ENCODE data around the gene ARHGAP10.
"Not testable (repeated sequence)": the region's sequence is repeated elsewhere in the genome, so short reads cannot be mapped to it uniquely, and the experiment has no call there.

ARHGAP10 gene

DNA sequence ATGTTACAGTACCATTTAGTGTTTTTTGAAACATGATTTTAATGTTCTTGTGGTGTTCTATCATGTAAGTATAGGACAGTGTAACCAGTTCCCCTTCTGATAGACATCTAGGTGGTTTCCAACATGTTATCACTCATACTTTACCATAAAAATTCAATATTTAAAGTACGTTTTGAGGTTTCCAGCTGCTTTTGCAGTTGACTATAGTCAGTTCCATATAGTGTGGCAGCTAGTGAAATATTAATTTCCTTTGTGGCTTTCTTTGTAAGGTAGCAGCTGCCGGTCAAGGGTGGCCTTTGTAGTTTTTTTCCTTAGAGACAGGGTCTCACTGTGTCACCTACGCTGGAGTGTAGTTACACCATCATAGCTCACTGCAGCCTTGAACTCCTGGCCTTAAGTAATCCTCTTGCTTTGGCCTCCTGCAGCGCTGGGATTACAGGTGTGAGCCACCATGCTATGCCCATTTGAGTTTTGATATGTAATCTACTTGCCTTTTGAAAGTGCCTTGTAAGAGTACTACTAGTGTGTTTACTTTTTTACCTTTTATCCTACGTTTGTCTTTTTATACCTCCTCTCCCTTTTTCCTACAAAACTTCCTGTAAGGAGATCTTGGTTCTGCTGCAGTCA is 63.0 kb downstream of the ARHGAP10 start:
- no peak for DNase-seq

DNA sequence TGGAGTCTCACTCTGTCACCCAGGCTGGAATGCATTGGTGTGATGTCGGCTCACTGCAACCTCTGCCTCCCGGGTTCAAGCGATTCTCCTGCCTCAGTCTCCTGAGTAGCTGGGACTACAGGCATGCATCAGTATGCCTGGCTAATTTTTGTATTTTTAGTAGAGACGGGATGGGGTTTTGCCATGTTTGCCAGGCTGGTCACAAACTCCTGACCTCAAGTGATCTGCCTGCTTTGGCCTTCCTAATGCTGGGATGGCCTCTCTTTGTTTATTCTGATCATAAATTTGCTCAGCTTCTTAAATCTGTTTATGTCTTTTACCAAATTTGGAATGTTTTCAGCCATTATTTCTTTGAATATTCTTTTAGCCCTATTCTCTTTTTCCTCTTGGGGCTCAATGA is 67.2 kb downstream of the ARHGAP10 start:
- not testable (repeated sequence) for DNase-seq

DNA sequence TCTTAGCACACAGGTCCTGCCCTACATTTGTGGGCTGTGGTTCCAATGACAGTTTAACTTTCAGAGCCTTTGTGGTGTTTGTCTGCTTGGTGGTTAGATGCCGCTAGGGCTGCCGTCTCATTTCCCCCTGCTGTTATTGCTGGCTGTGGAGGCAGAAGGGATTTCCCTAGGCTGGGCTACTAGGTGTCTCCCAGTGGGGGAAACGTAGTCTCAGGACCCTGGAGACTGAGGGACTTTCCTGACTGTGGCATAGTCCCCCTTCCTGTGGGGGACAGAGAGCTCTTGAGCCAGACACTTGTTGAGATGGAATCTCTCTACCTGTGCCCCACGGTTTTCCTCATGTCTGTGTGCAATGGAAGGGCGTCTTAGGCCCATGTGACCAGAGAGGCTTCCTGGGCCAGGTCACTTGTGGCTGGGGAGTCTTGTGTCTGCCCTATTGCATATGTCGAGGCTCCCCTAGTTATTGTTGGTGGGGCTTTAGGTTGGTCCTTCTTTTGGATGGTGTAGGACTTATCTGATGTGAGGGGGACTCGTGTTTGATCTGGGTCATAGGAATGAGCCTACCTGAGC is 68.2 kb downstream of the ARHGAP10 start:
- no peak for DNase-seq

DNA sequence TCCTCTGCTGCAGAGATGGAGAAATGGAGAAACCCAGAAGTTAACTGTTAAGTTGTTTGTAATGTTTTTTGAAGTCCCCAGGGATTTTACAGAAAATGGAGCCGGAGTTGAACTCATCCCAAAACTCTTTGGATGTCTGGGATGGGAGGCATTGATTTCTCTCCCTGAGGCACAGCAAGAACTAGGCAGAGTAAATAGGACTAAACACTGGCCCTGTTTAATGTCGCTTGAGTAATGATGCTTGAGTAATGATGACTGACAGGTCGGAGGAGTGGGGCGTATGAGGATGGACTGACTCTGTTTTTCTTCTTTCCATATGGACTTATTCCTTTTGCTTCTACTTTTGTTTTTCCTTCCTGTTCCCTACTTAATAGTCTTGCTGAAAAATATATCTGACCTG is 69.9 kb downstream of the ARHGAP10 start:
- no peak for DNase-seq

DNA sequence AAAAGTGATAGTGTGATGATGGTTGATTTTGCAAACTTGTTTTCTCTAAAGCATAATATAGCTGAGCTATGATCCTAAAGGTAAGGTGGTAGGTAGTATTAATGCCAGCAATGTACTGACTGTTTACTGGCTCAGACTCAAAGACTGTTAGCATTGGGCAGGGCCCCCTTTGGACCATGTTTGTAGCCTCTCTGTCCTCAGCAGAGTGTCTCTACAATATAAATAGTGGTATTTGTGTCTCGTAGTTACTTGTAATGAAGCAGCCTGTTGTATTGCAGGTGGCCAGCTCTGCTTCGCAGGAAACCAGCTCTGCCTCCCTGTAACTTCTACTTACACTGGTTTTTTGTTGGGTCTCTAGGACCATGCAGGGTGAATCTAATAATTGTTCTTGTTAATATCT is 70.5 kb downstream of the ARHGAP10 start:
- DNase-seq, result no peak

DNA sequence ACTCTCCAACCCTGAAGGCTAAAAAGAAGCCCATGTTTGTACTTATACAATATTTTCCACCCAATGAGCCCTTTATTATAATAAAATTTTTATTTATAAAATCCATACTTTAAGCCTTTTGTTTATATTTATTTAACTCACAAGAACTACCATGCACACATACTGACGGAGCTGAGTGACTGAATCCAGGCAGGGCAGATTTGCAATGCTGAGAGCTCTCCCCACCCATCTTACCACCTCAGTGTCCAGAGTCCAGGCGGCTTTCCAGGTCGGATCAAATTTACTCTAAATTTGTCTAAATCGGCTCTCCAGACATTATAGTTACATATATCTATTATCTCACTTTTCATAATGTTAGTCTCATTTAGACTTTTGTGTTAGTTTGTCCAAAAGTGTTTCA is 74.1 kb downstream of the ARHGAP10 start:
- no peak for DNase-seq

DNA sequence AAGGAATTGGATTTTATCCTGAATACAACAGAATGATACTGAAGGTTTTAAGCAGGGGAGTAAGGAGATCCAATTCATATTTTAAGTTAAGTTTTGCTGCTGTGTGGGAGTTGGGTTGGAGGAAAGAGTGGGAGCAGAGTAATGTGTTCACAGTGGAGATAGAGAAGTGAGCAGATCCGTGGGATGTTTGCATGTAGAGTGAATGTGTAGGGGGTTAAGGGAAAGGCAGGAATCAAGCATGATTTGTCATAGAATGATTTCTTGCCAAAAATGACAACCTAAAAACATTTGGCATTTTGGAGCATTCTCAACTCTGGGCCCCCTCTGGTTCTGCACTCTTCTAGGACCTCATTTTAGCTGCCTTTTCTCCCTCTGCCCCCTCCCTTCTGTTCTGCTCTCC is 76.6 kb downstream of the ARHGAP10 start:
- DNase-seq, result no peak

DNA sequence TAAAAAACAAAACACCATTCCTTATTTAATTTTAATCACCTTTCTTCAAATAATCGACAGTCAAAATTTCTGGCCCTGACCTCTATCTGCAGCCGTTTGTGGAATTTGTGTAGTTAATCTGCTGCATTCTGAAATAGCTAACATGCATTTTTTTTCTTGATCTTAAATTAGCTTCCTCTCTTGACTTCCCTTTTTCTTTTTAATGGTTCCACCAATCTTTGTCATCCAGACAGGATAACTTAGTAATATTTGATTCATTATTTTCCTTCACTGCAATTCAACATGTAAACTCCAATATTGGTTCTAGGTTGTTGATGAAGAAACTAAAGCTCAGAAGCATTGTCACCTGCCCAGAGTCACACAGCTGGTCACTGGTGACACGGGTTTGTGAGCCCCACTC is 77.3 kb downstream of the ARHGAP10 start:
- no peak for DNase-seq

DNA sequence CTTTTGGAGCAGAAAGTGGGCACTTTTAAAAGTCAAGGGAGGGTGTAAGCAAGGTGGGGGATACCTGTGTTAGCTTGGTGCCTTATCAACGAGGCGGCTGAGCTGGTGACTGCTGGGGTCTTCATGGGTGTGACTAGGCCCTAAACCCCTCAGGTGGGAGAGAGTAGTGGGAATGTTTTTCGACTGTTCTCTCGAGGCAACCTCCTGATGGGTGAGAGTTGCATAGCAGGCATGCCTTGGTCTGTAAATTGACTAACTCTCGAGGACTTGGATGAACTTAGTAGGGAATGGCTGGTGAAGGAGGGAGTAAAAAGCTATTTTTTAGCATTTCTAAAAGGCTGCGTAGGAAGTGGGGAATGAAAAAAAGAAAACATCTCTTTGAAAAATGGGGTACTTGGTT is 80.0 kb downstream of the ARHGAP10 start:
- DNase-seq, result no peak

DNA sequence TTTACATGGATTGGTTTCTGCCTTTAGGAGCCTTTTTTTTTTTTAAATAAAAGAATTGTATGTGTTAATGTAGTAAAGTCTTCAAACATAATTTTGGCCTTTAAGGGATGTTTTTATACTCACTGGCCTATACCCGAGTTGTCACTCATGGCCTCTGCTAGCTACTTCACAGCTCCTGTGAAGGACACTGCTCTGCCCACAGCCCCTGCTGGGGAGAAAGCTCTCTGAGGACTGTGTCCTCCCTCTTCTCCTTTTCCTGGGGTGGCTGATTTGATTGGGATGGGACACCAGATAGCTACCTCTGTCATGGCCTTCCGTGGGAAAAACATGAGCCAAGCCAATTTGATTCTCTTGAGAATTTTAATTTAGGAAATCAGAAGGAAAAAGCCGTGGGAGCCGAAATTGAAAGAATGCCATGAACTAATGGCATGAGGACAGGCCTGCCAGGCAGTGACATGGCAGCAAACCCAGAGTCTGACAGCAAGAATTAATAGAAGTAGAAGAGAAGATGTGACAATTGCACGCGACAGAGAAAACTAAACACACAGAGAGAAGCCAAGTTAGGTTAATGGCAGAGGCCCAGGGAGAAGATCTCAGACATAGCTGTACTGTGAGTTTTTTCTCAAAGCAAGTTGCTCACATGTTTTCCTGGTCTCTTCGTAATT is 81.4 kb downstream of the ARHGAP10 start:
- no peak for DNase-seq

DNA sequence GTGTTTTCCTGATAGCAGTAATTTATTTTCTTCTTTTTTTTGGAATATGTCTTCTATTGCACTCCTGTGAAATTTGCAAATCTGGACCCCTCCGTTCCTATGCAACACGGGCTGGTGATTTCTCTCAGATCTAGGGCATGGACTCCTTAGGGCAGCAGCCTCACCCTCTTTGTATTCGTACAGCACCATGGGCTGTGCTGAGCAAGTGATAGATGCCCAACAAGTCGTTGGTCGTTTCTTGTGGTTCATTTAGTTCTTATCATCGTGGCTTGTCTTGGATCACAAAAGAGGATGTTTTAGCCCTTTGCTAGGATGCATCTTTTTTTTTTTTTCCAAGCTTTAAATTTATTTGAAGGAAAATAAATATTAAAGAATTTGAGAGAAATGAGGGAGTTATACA is 82.1 kb downstream of the ARHGAP10 start:
- DNase-seq, result no peak

DNA sequence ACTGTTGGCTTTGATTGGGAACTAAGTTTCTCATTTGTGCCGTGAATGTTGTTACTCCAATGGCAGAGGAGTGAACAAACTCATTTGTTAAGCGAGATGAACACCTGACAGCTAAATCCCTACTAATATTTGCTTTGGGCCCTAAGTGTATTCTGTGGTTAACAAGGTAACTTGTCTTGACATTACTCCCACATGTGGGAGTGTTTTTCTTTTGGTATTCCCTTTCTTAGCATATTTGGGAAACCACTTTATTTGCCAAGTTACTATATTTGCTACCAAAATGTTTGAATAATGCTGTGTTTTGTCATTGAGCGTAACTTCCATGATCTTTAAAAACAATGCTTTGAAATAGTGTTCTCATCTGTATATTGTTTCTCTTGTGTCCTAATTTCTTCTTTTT is 82.5 kb downstream of the ARHGAP10 start:
- DNase-seq, result no peak

DNA sequence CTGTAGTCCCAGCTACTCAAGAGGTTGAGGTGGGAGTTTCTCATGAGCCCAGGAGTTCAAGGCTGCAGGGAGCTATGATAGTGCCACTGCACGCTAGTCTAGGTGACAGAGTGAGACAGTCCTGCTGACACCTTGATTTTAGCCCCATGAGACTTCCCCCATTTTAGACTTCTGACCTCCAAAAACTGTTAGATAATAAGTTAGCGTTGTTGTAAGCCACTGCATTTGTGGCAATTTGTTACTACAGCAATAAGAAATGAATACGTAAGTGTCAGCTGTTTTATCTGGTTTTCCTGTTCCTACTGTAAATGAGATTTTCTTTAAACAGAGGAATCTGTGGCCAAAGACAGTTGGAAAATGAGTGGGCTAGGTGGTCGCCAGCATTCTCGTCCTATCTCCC is 83.9 kb downstream of the ARHGAP10 start:
- no peak for DNase-seq

DNA sequence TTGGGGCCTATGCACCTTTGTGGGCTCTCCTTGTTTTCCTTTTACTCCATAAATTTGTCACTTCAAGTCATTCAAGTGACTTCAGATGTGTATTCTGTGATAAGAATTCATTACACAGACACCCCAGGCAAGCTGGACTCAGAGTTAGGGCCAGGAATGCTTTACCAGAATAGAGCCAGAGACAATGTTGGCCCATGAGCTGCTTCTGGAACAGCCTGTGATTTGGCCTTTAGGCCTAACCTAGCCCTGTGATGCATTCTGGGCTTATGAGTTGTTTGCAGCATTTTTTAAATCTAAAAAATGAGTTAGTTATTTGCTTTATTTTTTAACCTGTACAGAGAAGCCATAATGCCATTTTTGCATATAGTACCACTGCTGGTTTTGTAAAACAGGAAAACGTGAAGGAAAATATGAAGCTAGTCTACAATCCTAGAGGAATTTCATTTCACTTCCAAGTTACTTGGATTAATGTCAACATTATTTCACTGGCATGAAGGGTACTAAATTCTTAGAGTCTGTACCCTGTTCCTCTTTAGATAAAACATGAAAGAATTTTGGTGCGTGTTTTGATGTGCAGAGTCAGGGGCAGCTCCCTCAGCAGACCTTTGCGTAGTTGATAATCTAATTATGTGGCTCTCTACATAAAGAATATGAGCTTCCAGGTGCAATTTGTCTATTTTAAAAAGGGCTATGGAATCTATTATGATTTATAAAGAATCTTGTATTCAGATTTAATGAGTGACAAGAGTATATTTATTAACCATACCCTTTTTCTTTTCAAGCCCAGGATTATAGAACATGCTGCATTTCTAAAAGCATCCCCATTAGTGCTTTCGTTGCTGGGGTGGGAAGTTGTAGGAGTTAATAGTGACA is 84.7 kb downstream of the ARHGAP10 start:
- DNase-seq, result no peak

DNA sequence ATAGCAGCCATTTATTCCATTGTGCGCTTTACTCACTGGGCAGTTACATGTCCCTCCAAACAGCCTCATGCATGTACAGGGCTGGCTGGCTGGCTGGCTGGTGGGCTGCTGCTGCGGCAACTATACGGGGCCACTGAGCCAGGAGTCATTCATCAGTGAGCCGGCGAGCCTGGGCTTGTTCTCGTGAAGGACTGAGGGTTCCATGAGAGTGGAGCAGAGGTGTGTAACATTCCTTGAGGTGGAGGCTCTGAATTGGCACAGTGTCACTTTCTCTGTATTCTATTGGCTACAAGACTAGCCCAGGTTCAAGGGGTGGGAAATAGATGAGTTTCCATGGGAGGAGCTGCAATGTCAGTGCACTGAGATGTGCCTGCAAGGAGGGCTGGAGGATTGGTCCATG is 89.1 kb downstream of the ARHGAP10 start:
- DNase-seq, result no peak

DNA sequence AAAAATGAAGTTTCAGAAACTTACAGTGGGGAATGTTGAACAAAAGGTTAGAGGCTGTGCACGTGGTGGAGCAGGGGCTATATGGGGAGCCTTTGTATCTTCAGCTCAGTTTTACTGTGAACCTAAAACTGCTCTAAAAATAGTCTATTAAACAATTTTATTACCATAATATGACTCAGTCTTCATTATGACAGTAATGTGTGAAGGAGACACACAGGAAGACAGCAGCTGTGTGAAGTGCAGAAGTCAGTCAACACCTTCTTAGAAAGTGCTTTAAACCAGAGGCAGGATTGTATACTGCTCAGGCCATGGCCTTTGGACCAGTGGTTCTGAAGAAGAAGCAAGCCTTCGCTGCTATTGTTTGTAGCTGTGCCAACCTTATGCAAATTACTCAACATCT is 89.7 kb downstream of the ARHGAP10 start:
- no peak for DNase-seq

DNA sequence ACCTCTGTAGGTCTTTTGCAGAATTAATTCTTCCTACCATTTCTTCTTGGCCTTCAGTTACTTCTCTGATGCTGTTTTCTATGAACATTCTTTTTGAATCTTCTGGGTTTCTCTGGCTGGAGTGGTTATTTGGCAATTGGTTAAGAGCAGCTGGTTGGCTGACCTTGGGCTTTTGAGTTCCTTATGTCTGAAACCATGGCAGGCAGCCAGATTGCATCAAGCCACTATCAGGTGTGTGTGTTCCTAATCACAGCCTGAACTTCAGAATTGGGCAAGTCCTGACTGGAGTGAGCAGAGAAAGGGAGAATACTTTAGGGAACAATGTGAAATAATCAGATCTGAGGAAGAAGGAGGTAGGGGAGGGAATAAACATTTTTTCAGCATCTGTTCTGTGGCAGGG is 90.2 kb downstream of the ARHGAP10 start:
- DNase-seq, result no peak

DNA sequence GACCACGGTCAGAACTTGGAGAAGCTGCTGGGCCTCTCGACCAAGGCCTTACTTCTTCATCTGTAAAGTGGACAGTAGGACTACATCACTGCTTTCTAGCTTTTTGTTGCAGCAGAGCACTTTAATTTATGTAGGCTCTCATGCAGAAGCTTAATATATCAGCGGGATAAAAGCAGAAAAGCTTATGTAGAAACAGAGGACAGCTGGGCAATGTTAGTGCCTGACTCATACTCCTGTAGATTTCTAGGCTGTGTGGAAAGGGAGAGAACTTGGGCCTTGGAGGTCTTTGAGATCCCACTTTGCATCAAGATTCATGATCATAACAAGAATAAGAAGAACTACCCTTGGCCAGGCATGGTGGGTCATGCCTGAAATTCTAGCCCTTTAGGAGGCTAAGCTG is 91.2 kb downstream of the ARHGAP10 start:
- no peak for DNase-seq

DNA sequence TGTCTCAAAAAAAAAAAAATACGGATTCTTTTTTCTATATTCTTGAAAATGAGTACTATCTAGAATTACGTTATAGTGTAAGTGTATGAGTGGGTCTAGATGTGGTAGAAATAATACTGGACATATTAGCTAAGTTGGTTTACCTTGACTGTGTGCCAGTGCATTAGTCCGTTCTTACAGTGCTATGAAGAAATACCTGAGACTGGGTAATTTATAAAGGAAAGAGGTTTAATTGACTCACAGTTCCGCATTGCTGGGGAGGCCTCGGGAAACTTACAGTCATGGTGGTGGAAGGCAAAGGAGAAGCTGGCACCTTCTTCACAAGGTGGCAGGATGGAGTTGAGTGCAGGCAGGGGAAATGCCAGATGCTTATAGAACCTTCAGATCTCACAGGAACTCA is 92.4 kb downstream of the ARHGAP10 start:
- DNase-seq, result no peak

DNA sequence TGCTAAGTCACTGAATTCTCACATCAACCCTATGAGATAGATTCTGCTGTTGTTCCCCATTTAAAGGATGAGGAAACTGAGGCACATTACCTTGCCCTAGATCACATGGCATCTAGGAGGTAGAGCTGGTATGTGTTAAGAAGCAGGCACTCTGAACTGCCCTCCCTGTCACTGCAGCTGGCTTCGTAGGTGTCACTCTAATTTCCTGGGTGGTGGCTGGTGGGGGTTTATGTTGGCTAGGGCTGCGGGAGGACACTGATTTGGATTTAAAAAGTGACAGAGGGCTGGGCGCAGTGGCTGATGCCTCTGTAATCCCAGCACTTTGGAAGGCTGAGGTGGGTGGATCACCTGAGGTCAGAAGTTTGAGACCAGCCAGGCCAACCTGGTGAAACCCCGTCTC is 93.0 kb downstream of the ARHGAP10 start:
- DNase-seq, result no peak

DNA sequence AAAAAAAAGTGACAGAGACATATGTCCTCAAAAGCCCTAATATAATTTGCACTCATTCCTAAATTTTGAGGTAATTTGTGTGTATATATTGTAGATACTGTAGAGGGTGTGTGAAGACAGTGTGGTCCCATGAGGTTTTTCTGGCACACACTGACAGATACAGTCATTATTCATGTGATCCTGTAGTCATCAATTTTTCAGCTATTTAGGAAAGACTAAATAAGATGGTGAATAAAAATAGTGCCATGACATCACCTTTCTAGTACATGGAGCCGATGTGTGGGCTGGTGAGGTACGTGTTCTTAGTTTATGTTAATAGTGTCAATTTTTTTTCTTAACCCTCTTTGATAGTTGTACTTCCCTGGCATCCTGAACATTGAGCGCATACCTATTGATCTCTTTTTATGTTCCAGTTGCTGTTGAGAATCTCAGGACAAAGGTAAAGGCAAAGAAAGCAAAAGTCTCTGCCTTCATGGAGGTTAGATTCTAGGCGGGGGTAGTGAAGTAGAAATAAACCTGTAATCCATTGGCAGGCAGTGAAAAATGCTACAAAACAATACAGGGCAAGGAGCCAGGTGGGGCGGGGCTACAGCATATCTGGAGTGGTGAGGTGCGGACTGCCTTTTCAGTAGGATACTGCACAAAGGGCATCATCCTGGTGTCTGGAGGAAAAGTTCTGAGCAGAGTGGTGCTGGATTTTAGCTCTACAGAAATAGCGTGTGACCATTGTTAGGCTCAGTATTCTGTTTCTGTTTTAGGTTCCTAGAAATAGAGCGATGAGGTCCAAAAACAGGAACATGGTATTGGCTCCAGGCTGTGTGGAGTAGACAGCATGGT is 93.8 kb downstream of the ARHGAP10 start:
- no peak for DNase-seq

DNA sequence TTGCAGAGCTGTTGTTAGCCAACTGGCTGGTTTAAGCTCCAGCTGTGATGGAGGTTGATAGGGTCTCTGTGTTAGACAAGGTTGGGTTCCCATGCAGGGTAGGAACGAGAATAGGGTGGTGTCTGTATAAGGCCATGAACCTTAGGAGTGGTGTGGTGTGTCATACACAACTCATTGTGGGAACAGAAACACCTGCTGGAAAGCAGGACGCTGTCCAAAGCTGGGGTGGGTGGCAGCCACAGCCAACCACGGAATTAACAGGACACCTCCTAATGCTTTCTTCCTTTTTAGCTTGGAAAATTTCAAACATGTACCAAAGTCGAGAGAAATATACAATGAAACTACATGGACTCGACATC is 94.4 kb downstream of the ARHGAP10 start:
- no peak for DNase-seq

DNA sequence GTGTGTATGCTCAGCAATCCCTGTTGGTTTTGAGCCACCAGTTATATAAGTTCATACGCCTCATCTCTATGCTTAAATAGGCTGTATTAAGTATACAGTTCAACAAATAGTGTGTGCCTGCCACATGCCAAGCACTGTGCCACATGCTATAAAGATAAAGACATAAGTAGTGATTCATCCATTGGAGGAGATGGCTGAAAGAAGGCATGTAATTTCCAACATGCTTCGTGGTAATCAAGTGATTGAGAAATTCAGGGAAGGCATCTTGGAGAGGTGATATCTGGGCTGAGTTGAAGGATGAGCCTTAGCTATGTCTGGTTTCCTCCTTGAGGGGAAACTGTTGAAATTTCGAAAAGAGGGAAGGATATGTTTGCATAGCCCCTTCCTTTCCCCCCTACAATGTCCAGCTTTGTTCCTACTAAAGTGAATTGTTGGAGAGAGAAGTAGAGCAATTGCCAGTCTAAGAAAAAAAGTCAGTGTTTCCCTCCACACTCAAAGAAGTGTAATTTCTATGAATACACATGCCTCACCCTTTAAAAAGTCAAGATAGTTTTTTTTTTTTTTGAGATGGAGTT is 96.5 kb downstream of the ARHGAP10 start:
- no peak for DNase-seq

All from NCI-H1048 (cell line).